ENCODE data around the gene RTN1. TPM values are rescaled to one million over a fixed set of nuclear protein-coding genes. Genes with fewer than 3 reads are reported as not detected.

The RTN1 gene
- total RNA-seq, 6 donors from 2014 or later = 6.3 to 15.6 (median 10.7) TPM

- Histone ChIP-seq H3K27ac (no peak overlapping the region), H3K27me3 (no peaks in the 10 kb centered on the region), H3K4me3 (no peak overlapping the region), H3K9me3 (no peaks in the 10 kb centered on the region), H3K4me1 (peaks cover 0 to 2% (median 0%) of the 10 kb centered on the region in 4 donors), H3K36me3 (no peaks in the 10 kb centered on the region)
- WGBS, 2 donors = 32 to 36% methylated on average over 2 of the region's 2 CpGs
- no peak for TF ChIP-seq EP300 (IDR thresholded peaks at IDR 0.05)
- no peak for TF ChIP-seq POLR2A (IDR thresholded peaks at IDR 0.05)
- TF ChIP-seq POLR2AphosphoS5 (IDR thresholded peaks at IDR 0.05) = no peak
- TF ChIP-seq CTCF (IDR thresholded peaks at IDR 0.05) = no peak
- no peak for ATAC-seq (ENCODE audit: low FRiP score in 2 of 2)
- no peak for DNase-seq
Observed at GRCh38 chr14:59788176-59788575, 82.4 kb downstream of the RTN1 start.

- TF ChIP-seq POLR2A (IDR thresholded peaks at IDR 0.05) (no peak), POLR2AphosphoS5 (IDR thresholded peaks at IDR 0.05) (no peak), EP300 (IDR thresholded peaks at IDR 0.05) (no peak), CTCF (IDR thresholded peaks at IDR 0.05) (no peak)
- ATAC-seq (ENCODE audit: low FRiP score in 2 of 2) (no peak), DNase-seq (no peak)
- Histone ChIP-seq H3K4me1 (peaks cover 0 to 2% (median 0%) of the 10 kb centered on the region in 4 donors), H3K27me3 (no peaks in the 10 kb centered on the region), H3K36me3 (no peaks in the 10 kb centered on the region), H3K4me3 (no peak overlapping the region), H3K27ac (no peak overlapping the region), H3K9me3 (no peaks in the 10 kb centered on the region)
- 77 to 79% methylated on average over 2 of the region's 2 CpGs for WGBS, 2 donors
Observed at GRCh38 chr14:59787045-59787674, 83.4 kb downstream of the RTN1 start.

GRCh38 chr14:59785629-59786028 lies 84.9 kb downstream of the RTN1 start:
- Histone ChIP-seq H3K4me1 (peaks cover 0 to 2% (median 0%) of the 10 kb centered on the region in 4 donors), H3K4me3 (no peak overlapping the region), H3K27me3 (no peaks in the 10 kb centered on the region), H3K27ac (no peak overlapping the region), H3K9me3 (no peaks in the 10 kb centered on the region), H3K36me3 (no peaks in the 10 kb centered on the region)
- no peak for ATAC-seq (ENCODE audit: low FRiP score in 2 of 2)
- no peak for DNase-seq
- no peak for TF ChIP-seq EP300 (IDR thresholded peaks at IDR 0.05)
- TF ChIP-seq CTCF (IDR thresholded peaks at IDR 0.05) = no peak
- TF ChIP-seq POLR2AphosphoS5 (IDR thresholded peaks at IDR 0.05) = no peak
- no peak for TF ChIP-seq POLR2A (IDR thresholded peaks at IDR 0.05)

- Histone ChIP-seq H3K4me1 (no peaks in the 10 kb centered on the region), H3K9me3 (no peaks in the 10 kb centered on the region), H3K36me3 (no peaks in the 10 kb centered on the region), H3K27me3 (no peaks in the 10 kb centered on the region), H3K4me3 (no peak overlapping the region), H3K27ac (no peak overlapping the region)
- 86 to 92% methylated on average over 2 of the region's 2 CpGs for WGBS, 2 donors
- DNase-seq = no peak
- no peak for TF ChIP-seq CTCF (IDR thresholded peaks at IDR 0.05)
- no peak for TF ChIP-seq POLR2AphosphoS5 (IDR thresholded peaks at IDR 0.05)
- no peak for TF ChIP-seq EP300 (IDR thresholded peaks at IDR 0.05)
- TF ChIP-seq POLR2A (IDR thresholded peaks at IDR 0.05) = no peak
- no peak for ATAC-seq (ENCODE audit: low FRiP score in 2 of 2)
Observed at GRCh38 chr14:59782760-59783159, 87.8 kb downstream of the RTN1 start.

GRCh38 chr14:59777006-59777579 lies 93.5 kb downstream of the RTN1 start:
- H3K36me3 ChIP-seq = no peaks in the 10 kb centered on the region
- WGBS, 2 donors = 64 to 97% methylated on average over 4 of the region's 4 CpGs
- DNase-seq (no peak), ATAC-seq (ENCODE audit: low FRiP score in 2 of 2) (no peak)
- H3K4me1 ChIP-seq = no peaks in the 10 kb centered on the region
- TF ChIP-seq CTCF (IDR thresholded peaks at IDR 0.05) (no peak), POLR2A (IDR thresholded peaks at IDR 0.05) (no peak), POLR2AphosphoS5 (IDR thresholded peaks at IDR 0.05) (no peak), EP300 (IDR thresholded peaks at IDR 0.05) (no peak)
- H3K27me3 ChIP-seq = no peaks in the 10 kb centered on the region
- H3K9me3 ChIP-seq = no peaks in the 10 kb centered on the region
- no peak overlapping the region for H3K27ac ChIP-seq
- H3K4me3 ChIP-seq = no peak overlapping the region

Measured in upper lobe of left lung (tissue), 6 donors.